IMR-90 (cell line): ENCODE data around the gene MBOAT2. TPM values are rescaled to one million over a fixed set of nuclear protein-coding genes. Genes with fewer than 3 reads are reported as not detected.

Experiments
- ATAC-seq: fragments of 200-7000 bp; cut with Tn5 transposase; 2 replicates; pipeline ENCODE4 v1.9.1; 2020; ENCODE audit warnings: low read depth, mild to moderate bottlenecking, moderate library complexity
- BruUV-seq: library from RNA; stranded (reverse); fragments of 400-500 nt; replicated peaks from 2 replicates; lab custom pipeline; 2021; lab: Mats Ljungman, UMichigan
- CTCF ChIA-PET: fragments of 300-600 bp; formaldehyde crosslinking; extraction: SDS; loops from one replicate; lab custom pipeline; 2021; ENCODE audit warnings: antibody characterized with exemption; lab: Yijun Ruan, JAX
- POLR2A ChIA-PET: fragments of 300-600 bp; sonication (Branson Sonifier 250); formaldehyde crosslinking; loops from one replicate; lab custom pipeline; 2022; ENCODE audit warnings: antibody characterized with exemption; ENCODE audit not compliant: unreplicated experiment; lab: Charles Lee
- DNase-seq: peaks from one replicate; pipeline ENCODE4 v3.0.0; 2013
- H2AFZ ChIP-seq: replicated peaks from 2 replicates; pipeline ENCODE3; 2013; ENCODE audit warnings: low read length, mild to moderate bottlenecking; ENCODE audit not compliant: poor library complexity
- H2AK5ac ChIP-seq: 2 replicates; pipeline ENCODE4 v1.6.1; 2013; ENCODE audit warnings: low read depth, low read length, inconsistent platforms
- H2AK9ac ChIP-seq: replicated peaks from 2 replicates; pipeline ENCODE3; 2013; ENCODE audit warnings: mild to moderate bottlenecking, low read depth, low read length, moderate library complexity; ENCODE audit not compliant: poor library complexity
- H2BK120ac ChIP-seq: 2 replicates; pipeline ENCODE4 v1.6.1; 2013; ENCODE audit warnings: low read depth, low read length, inconsistent platforms
- H2BK15ac ChIP-seq: 3 replicates; pipeline ENCODE4 v1.6.1; 2013; ENCODE audit warnings: low read depth, low read length, inconsistent platforms
- H2BK20ac ChIP-seq: 2 replicates; pipeline ENCODE4 v1.6.1; 2013; ENCODE audit warnings: low read depth, mild to moderate bottlenecking, inconsistent platforms, low read length, moderate library complexity
- H2BK5ac ChIP-seq: 2 replicates; pipeline ENCODE4 v1.6.1; 2013; ENCODE audit warnings: mild to moderate bottlenecking, low read depth, low read length, inconsistent platforms; ENCODE audit not compliant: poor library complexity, severe bottlenecking
- H3K14ac ChIP-seq: replicated peaks from 2 replicates; pipeline ENCODE4 v1.6.1; 2013; ENCODE audit warnings: low read depth, low read length, inconsistent platforms
- H3K18ac ChIP-seq: 2 replicates; pipeline ENCODE4 v1.6.1; 2013; ENCODE audit warnings: low read depth, low read length, control low read depth
- H3K23ac ChIP-seq: 2 replicates; pipeline ENCODE4 v1.6.1; 2013; ENCODE audit warnings: low read depth, low read length, inconsistent platforms
- H3K27ac ChIP-seq: 2 replicates; pipeline ENCODE4 v1.5.1; 2013; ENCODE audit warnings: mild to moderate bottlenecking, control low read depth, low read length; ENCODE audit not compliant: insufficient read depth
- H3K27me3 ChIP-seq: 2 replicates; pipeline ENCODE4 v1.6.1; 2013; ENCODE audit warnings: low read length; ENCODE audit not compliant: control insufficient read depth, insufficient read depth
- H3K36me3 ChIP-seq: 2 replicates; pipeline ENCODE4 v1.6.1; 2013; ENCODE audit warnings: low read length, mixed read lengths; ENCODE audit not compliant: control insufficient read depth, insufficient read depth
- H3K4ac ChIP-seq: 2 replicates; pipeline ENCODE4 v1.6.1; 2013; ENCODE audit warnings: low read depth, low read length, inconsistent platforms
- H3K4me1 ChIP-seq: 2 replicates; pipeline ENCODE4 v1.6.1; 2013; ENCODE audit warnings: low read length, mixed read lengths; ENCODE audit not compliant: control insufficient read depth, insufficient read depth
- H3K4me2 ChIP-seq: 2 replicates; pipeline ENCODE4 v1.6.1; 2013; ENCODE audit warnings: low read depth, mild to moderate bottlenecking, control low read depth, low read length, moderate library complexity
- H3K4me3 ChIP-seq: 2 replicates; pipeline ENCODE4 v1.5.1; 2013; ENCODE audit warnings: low read depth, mild to moderate bottlenecking, control low read depth, low read length, moderate library complexity; ENCODE audit not compliant: insufficient read depth
- H3K56ac ChIP-seq: 2 replicates; pipeline ENCODE4 v1.6.1; 2013; ENCODE audit warnings: low read length, inconsistent platforms; ENCODE audit not compliant: insufficient read depth; ENCODE audit errors: extremely low read depth
- H3K79me1 ChIP-seq, 2 experiments: 2 replicates each; pipeline ENCODE4 v1.6.1; 2013; ENCODE audit warnings: low read length in 2 of 2, inconsistent platforms in 1 of 2, low read depth in 1 of 2
- H3K9ac ChIP-seq: 2 replicates; pipeline ENCODE4 v1.6.1; 2013; ENCODE audit warnings: low read depth, low read length, control low read depth
- H3K9me1 ChIP-seq: 2 replicates; pipeline ENCODE4 v1.6.1; 2013; ENCODE audit warnings: low read length, inconsistent platforms; ENCODE audit not compliant: insufficient read depth
- H3K9me3 ChIP-seq: 2 replicates; pipeline ENCODE4 v1.6.1; 2013; ENCODE audit warnings: low read length; ENCODE audit not compliant: control insufficient read depth, insufficient read depth
- H4K20me1 ChIP-seq: 2 replicates; pipeline ENCODE4 v1.6.1; 2013; ENCODE audit warnings: low read length, inconsistent platforms; ENCODE audit not compliant: insufficient read depth
- H4K5ac ChIP-seq: 2 replicates; pipeline ENCODE4 v1.6.1; 2013; ENCODE audit warnings: mild to moderate bottlenecking, low read depth, low read length, control low read depth
- H4K8ac ChIP-seq, 2 experiments: 2 replicates each; pipeline ENCODE4 v1.6.1; 2013; ENCODE audit warnings: low read depth in 2 of 2, low read length in 2 of 2, control low read depth in 1 of 2, inconsistent platforms in 1 of 2
- H4K91ac ChIP-seq: 2 replicates; pipeline ENCODE4 v1.6.1; 2013; ENCODE audit warnings: low read depth, low read length, inconsistent platforms; ENCODE audit not compliant: insufficient read depth
- CHD1 ChIP-seq: IDR thresholded peaks from 2 replicates; pipeline ENCODE4 v1.6.1; 2012; ENCODE audit warnings: low read depth, low read length, improper control_type of control experiment
- ELK1 ChIP-seq: fragments of 150-350 bp; IDR thresholded peaks from 2 replicates; pipeline ENCODE4 v1.6.1; 2016; ENCODE audit warnings: low read depth, mild to moderate bottlenecking, low read length, moderate library complexity, borderline replicate concordance
- MAFK ChIP-seq: IDR thresholded peaks from 2 replicates; pipeline ENCODE4 v1.6.1; 2012; ENCODE audit warnings: low read depth, low read length, improper control_type of control experiment
- MAZ ChIP-seq: IDR thresholded peaks from 2 replicates; pipeline ENCODE4 v1.6.1; 2012; ENCODE audit warnings: low read depth, mild to moderate bottlenecking, low read length, improper control_type of control experiment, moderate library complexity, borderline replicate concordance
- MXI1 ChIP-seq: IDR thresholded peaks from 2 replicates; pipeline ENCODE4 v1.6.1; 2012; ENCODE audit warnings: low read depth, mild to moderate bottlenecking, low read length, moderate library complexity, borderline replicate concordance
- NFE2L2 ChIP-seq: fragments of 150-350 bp; IDR thresholded peaks from 2 replicates; pipeline ENCODE4 v1.6.1; 2016; ENCODE audit warnings: low read depth, mild to moderate bottlenecking, low read length
- POLR2A ChIP-seq: IDR thresholded peaks from 2 replicates; pipeline ENCODE4 v1.6.1; 2012; ENCODE audit warnings: mild to moderate bottlenecking, low read depth, low read length
- SMC3 ChIP-seq: fragments of 150-350 bp; IDR thresholded peaks from 2 replicates; pipeline ENCODE4 v1.6.1; 2016; ENCODE audit warnings: low read depth, mild to moderate bottlenecking, antibody characterized with exemption, low read length, moderate library complexity
- USF2 ChIP-seq: fragments of 150-350 bp; IDR thresholded peaks from 2 replicates; pipeline ENCODE4 v1.6.1; 2017; ENCODE audit warnings: mild to moderate bottlenecking, antibody characterized with exemption, low read length, low read depth
- WGBS, 2 experiments: methylation state at CpG; one replicate each; pipeline versions ENCODE4 v1.1.5 to v1.1.7; 2013; ENCODE audit warnings: missing lambda C conversion rate in 2 of 2; ENCODE audit not compliant: insufficient read length in 1 of 2; ENCODE audit errors: extremely low coverage in 2 of 2; 5-methylcytosine and 5-hydroxymethylcytosine counted together
- dilution Hi-C: fragments of 300-500 bp; cut with HindIII; formaldehyde crosslinking; loops from one replicate; pipeline ENCODE4 v1.14.3; 2018; ENCODE audit warnings: low sequenced_read_pairs; ENCODE audit not compliant: unreplicated experiment
- in situ Hi-C: fragments of 300-500 bp; cut with MboI; formaldehyde crosslinking; loops from 3 replicates; pipeline ENCODE4 v1.14.3; 2019; ENCODE audit warnings: low sequenced_read_pairs, inconsistent platforms, mixed read lengths
- intact Hi-C: fragments of 100-400 bp; cut with micrococcal nuclease; formaldehyde crosslinking; loops from 2 replicates; pipeline ENCODE4 v1.10.0; 2022
- polyA plus RNA-seq, 3 experiments: library from polyadenylated mRNA; depleted of rRNA; stranded (reverse); fragments of >200 nt; gene quantifications; 2 replicates each; pipeline ENCODE4 v1.2.3, GENCODE V29; 2012; ENCODE audit warnings: low replicate concordance in 1 of 3
- total RNA-seq: library from RNA; depleted of rRNA; stranded (reverse); fragments of >200 nt; gene quantifications from 2 replicates; pipeline ENCODE4 v1.2.3, GENCODE V29; 2012

The MBOAT2 gene
- total and polyA plus RNA-seq, 2 of the 4 experiments (the other 2 are of a cell fraction) = 33.9 to 102 TPM

DNA sequence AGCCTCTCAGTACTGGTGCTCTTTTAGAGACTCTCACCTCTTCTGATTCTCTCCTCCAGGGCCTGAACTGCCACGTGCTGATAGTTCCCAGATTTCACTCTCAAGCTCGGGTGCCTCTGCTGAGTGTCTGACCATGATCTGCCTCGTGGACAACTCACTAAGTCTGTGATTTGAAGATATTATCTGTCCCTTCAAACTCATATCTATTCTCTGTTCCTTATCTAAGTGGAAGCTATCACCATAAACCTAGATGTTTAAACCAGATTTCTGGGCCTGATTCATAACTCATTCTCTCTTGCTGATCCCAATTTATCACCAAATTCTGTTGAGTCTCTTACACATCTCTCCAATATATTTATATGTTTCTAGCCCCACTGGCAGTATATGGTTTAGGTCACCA, 136.1 kb downstream of the MBOAT2 start:
- Histone ChIP-seq H3K9me3 (no peaks in the 10 kb centered on the region), H3K36me3 (peaks cover 14% of the 10 kb centered on the region), H2AK5ac (no peak overlapping the region), H3K23ac (no peak overlapping the region), H3K9me1 (no peaks in the 10 kb centered on the region; the same call in 1 of the 2 replicates), H3K4me1 (no peaks in the 10 kb centered on the region), H3K56ac (no peak overlapping the region), H4K20me1 (no peaks in the 10 kb centered on the region), H4K8ac (no peak overlapping the region), H2AK9ac (no peak overlapping the region), H4K91ac (no peak overlapping the region), H2BK120ac (no peak overlapping the region), H3K4me2 (no peak overlapping the region), H2AFZ (no peak overlapping the region), H3K14ac (no peak overlapping the region), H3K27me3 (no peaks in the 10 kb centered on the region), H2BK15ac (no peak overlapping the region), H3K18ac (no peak overlapping the region), H3K4ac (no peak overlapping the region), H4K5ac (no peak overlapping the region), H2BK20ac (no peak overlapping the region), H3K79me1 (no peaks in the 10 kb centered on the region; a peak in 1 of 4 replicates), H3K9ac (no peak overlapping the region), H3K4me3 (no peak overlapping the region), H2BK5ac (no peak overlapping the region), H3K27ac (no peak overlapping the region)
- intact Hi-C loops (no loop called here), dilution Hi-C loops (no loop called here), in situ Hi-C loops (loop anchor here (25.0 kb wide), 1 partner anchor 470 kb away; no protein-coding TSS in a partner anchor)
- CTCF ChIA-PET = interaction anchor here (0.7 kb wide), 1 partner anchor 239 kb away, joined by 3 read pairs; no protein-coding TSS in a partner anchor
- ATAC-seq (no peak), DNase-seq (no peak)
- no TSS peak for BruUV-seq
- whole genome bisulfite sequencing, 2 experiments = no CpG with 5 or more reads among the region's 3 CpGs
- POLR2A ChIA-PET = no interaction called here
- TF ChIP-seq ELK1 = no peak
- TF ChIP-seq SMC3 = no peak
- TF ChIP-seq MXI1 = no peak
- TF ChIP-seq CHD1 = no peak
- TF ChIP-seq POLR2A = no peak
- TF ChIP-seq NFE2L2 = no peak
- no peak for TF ChIP-seq MAZ
- no peak for TF ChIP-seq USF2
- no peak for TF ChIP-seq MAFK
